ENCODE data around the gene DYNC1I1.

- TF ChIP-seq CTCF (conservative IDR thresholded peaks at IDR 0.05; ENCODE audit: low read depth in 2 of 2) (no peak), POLR2AphosphoS5 (IDR thresholded peaks at IDR 0.05; ENCODE audit: low read depth) (no peak), ZNF462 (CRISPR knock-in tag; IDR thresholded peaks at IDR 0.05) (no peak), REST (IDR thresholded peaks at IDR 0.05; ENCODE audit: unreplicated experiment) (no peak), JUNB (IDR thresholded peaks at IDR 0.05; ENCODE audit: unreplicated experiment) (no peak), EZH2 (IDR thresholded peaks at IDR 0.05; ENCODE audit: low read depth, unreplicated experiment) (no peak), ETS1 (IDR thresholded peaks at IDR 0.05) (no peak), EZH2phosphoT487 (IDR thresholded peaks at IDR 0.05; ENCODE audit: unreplicated experiment) (no peak), CREB1 (CRISPR knock-in tag; IDR thresholded peaks at IDR 0.05; ENCODE audit: low read depth) (no peak), ZNF114 (CRISPR knock-in tag; IDR thresholded peaks at IDR 0.05) (no peak), STAT1 (IDR thresholded peaks at IDR 0.05; ENCODE audit: unreplicated experiment) (no peak), NANOG (IDR thresholded peaks at IDR 0.05; ENCODE audit: borderline replicate concordance) (no peak)
Observed at GRCh38 chr7:95960706-95961244, 188.4 kb downstream of the DYNC1I1 start.

All from GM23338 (cell line).